Stimulated activated CD8-positive, alpha-beta memory T cell treated with anti-CD3 and anti-CD28 coated beads, Interleukin-2, amount 100 ng/mL, for 48 hours (primary cell): ENCODE results near the gene TTBK2.
"Not testable (repeated sequence)": the region's sequence is repeated elsewhere in the genome, so short reads cannot be mapped to it uniquely, and the experiment has no call there.

Experiments used
- DNase-seq, 2 donors: peaks; one replicate each; pipeline ENCODE4 v3.0.0-alpha.2; 2020; ENCODE audit warnings: low read depth in 2 of 2

Gene TTBK2

DNA sequence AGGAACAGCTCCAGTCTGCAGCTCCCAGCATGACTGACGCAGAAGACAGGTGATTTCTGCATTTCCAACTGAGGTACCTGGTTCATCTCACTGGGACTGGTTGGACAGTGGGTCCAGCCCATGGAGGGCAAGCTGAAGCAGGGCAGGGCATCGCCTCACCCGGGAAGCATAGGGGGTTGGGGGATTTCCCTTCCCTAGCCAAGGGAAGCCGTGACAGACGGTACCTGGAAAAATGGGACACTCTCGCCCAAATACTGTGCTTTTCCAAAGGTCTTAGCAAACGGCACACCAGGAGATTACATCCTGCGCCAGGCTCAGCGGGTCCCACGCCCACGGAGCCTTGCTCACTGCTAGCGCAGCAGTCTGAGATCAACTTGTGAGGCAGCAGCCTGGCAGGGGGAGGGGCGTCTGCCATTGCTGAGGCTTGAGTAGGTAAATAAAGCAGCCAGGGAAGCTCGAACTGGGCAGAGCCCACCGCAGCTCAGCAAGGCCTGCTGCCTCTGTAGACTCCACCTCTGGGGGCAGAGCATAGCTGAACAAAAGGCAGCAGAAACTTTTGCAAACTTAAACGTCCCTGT, 156.3 kb downstream of the TTBK2 start:
- DNase-seq = not testable (repeated sequence)

- not testable (repeated sequence) for DNase-seq
These were observed 158.8 kb downstream of the TTBK2 start for GRCh38 chr15:42761813-42762212.

DNA sequence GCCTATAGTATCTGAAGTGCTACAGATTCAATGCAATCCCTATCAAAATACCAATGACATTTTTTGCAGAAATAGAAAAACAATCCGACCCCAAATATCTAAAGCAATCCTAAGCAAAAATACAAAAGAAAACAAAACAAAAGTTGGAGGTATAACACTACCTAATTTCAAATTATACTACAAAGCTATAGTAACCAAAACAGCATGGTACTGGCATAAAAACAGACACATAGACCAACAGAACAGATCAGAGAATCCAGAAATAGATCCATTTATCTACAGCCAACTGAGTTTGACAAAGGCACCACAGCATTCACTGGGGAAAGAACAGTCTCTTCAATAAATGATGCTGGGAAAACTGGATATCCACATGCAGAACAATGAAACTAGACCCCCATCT, 159.8 kb downstream of the TTBK2 start:
- DNase-seq = no peak

GRCh38 chr15:42759093-42759492, 161.5 kb downstream of the TTBK2 start:
- DNase-seq = no peak

DNA sequence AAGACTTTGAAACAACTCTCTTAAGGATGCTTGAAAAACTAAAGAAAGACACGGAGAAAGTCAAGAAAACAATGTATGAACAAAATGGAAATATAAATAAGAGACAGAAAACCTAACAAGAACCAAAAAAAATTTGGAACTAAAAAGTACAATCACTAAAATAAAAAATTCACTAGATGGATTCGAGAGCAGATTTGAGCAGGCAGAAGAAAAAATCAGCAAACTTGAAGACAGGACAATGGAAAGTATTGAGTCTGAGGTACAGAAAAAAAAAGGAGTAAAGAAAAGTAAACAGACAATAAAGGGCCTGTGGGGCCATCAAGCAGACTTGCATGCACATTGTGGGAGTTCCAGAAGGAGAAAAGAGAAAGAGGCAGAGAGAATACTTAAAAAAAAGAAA, 170.3 kb downstream of the TTBK2 start:
- DNase-seq = no peak

- no peak for DNase-seq
These were observed 171.3 kb downstream of the TTBK2 start for GRCh38 chr15:42749266-42749665.

GRCh38 chr15:42744195-42744594, 176.4 kb downstream of the TTBK2 start:
- no peak for DNase-seq

DNA sequence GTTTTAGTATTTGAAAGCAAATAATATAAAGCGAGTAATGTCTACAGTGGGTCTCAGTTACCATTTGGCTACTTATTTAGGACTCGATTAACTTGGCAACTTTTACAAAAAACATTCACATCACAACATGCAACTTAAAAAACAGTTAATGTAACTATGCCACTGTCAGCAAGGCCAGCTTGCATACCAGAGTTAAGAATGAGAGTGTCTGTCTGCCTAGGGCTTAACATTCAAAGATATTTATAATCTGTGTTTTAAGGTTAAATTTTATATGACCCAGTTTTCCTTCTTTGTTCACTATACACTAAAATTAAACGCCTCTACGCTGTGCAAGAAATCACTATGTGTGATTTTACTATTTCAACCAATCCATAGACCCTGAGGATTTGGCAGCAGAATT, 178.4 kb downstream of the TTBK2 start:
- no peak for DNase-seq

- DNase-seq = no peak
These were observed 178.9 kb downstream of the TTBK2 start for GRCh38 chr15:42741710-42742109.

GRCh38 chr15:42737529-42738328, 182.8 kb downstream of the TTBK2 start:
- no peak for DNase-seq

DNA sequence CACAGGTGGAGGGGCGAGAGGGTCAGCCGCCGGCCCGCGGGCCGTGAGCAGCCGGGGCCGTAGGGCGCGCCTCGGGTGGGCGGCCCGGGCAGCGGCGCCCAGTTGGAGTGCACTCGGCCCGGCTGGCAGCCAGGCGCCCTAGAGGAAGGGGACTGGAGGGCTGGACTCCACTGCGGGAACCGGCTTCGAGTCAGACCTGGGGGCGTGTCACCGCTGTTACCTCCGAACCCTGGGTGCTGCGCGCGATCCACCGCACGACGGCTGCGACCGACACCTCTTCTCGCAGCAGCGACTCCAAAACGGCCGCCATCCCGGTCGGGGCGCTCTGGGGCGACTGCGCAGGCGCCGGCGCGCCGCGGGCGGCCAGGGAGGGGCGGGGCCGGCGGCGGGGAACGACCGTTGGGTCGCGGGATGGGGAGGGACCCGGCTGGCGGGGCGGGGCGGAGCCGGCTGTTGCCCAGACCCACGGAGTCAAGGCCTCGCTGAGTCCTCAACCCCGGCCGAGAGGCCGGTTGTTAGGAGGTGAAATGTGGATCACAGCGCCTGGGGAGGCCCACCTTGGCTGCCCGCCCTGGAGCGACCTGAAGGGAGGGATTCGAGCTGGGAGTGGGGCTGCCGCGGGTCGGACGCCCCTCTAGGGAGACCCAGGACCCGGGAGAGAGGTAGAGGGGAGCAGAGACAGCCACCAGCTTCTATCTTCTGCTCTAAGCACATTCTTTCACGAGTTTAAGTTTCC, 183.6 kb downstream of the TTBK2 start, which contains the start of gene CDAN1:
CDAN1 (minus strand) TSS at position 336 of the 736 bp plus-strand sequence; CDS start at position 310, 26 bp downstream.
- peak; percentile 91 to 92 for DNase-seq

- peak in 1 of 2 donors; percentile 6 for DNase-seq
These were observed 184.3 kb downstream of the TTBK2 start for GRCh38 chr15:42736178-42736792.

DNA sequence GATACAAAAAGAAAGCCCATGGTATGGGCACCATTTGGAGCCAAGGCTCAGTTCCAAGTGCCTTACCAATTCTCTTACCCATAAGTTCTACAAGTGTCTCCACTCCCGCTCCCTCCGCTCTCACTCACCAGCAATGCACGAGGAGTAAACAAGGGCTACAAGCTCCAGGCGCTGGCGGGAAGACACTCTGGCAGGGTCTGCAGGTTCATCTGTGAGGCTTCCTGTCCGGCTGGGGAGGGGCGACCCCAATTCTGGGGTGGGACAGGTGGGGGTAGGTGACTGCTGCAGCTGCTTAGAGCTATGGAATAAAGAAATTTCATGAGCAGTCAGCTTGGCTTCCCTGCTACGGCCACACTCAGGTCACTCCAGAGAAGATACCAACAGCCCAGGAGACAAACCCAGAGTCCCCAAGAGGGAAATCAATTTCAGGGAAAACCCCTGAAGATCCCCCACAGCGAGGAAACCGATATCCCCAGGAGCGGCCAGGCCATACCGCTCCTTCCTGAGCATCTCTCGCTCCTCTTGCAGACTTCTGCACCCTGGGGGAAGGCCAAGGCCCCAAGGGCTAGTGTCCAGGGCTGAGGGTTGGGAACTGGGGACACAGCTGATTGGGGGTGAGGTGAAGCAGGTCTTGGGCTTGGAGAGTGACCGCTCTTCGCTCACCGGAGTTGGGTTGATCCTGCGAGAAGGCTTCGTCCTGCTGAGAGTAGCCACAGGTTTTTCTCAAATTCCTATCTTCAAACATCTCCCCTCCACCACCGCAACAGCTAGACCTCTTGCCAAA, 185.0 kb downstream of the TTBK2 start:
- no peak for DNase-seq

DNA sequence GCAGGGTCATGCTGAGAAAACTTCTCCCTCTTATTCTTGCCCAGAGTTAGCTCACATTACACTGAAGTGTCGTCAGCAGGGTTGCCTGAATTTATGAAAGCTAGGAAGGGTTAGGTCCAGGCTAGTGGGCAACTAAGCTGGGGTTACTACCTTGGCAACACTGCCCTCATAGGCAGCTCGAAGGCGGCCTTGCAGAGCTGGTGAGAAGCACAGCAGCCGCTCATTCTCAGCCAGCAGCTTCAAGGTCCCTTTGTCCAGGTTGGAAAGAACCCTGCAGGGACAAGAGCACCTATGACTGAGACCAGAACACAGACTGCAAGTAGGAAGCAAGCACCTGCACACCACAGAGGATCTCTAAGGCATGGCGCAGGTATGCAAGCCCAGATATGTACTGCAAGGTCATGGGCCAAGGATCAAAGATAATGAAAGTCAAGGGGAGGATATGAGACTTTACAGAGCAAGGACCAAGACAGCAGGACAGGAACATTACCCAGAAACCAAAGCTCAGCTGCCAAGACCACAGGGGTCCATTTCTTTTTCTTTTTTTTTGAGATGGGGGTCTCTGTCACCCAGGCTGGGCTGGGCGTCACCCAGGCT, 186.4 kb downstream of the TTBK2 start:
- no peak for DNase-seq

DNA sequence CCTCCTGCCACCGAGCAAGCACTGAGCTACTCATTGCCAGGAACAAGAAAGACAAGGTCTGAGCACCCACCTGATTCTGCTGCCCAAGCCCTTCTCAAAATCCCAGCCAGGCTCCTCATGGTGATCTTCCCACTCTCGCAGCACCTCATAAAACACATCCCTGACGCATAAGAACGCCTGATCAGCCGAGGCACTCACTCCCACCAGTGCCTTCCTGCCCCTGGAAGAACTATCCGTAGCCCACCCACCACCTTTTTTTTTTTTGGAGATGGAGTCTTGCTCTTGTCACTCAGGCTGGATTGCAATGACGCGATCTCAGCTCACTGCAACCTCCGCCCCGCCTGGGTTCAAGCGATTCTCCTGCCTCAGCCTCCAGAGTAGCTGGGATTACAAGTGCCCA, 187.6 kb downstream of the TTBK2 start:
- no peak for DNase-seq

DNA sequence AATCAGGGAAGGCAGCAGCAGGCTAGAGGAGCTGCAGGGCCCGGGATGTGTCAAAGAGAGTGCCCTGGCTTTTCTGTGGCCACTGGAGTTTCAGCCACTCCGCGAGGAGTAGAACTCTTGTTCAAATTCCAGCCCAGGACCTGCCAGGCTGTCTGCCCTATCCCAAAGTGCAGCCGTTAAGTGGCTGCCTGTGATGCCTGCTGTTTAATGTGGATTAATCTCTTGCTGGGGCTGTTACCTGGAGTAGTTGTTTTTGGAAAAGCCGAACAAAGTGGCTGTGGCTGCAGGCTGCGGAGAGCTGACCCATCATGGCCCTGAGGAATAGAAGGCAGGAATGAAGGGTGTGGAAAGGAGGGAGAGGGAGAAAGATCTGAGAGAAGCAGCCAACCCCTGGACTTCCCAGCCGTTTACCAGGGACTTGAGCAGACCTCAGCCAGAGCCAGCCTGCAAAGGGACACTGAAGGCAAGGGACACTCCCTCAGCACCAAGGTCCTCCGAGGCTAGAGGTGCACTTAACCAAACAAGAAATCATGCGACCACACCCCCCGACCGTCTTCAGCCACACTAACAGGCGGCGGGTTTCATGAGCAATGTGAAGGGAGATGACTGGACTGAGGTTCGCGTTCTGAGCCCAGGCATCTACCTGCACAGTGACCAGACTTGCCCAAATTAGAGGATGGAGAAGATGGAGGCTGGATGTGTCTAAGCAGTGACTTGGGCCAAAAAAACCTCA, 188.3 kb downstream of the TTBK2 start:
- no peak for DNase-seq

DNA sequence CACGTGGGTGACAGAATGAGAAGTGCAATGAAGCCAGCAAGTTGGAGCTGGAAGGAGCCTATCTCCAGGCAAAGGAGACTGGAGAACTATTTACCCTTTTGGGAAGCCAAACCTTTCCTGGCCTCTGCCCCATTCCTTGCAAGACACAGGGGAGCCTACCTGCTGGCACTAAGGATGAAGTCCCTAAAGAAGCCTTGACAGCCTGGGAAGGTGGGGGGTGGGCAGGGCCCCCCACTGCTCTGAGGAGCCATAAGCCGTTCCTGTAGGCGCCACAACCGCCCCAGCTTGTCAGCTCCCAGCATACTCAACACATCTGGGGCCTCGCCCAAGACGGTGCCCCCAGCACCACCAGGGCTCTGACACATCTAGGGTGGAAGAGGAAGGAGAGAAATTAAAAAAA, 189.1 kb downstream of the TTBK2 start:
- no peak for DNase-seq

- no peak for DNase-seq
These were observed 190.0 kb downstream of the TTBK2 start for GRCh38 chr15:42730536-42730935.

DNA sequence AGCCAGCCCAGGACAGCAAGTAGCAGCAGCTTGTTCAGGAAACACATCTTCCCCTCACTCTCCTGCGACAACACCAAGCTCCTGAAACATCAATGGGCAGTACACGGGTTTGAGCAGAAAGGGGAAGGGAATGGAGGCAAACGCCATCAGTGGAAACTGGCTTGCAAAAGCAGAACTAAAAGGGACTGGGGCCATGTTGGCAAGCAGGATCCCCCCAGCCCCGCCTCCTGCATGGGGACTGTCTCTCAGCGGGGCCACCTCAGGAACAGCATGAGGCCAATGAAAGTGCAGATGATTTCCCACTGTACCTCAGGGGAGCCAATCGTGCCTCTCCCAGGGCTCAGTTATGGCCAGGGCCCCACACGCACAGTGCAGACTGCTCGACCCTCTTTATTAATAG, 190.4 kb downstream of the TTBK2 start:
- DNase-seq = no peak

DNA sequence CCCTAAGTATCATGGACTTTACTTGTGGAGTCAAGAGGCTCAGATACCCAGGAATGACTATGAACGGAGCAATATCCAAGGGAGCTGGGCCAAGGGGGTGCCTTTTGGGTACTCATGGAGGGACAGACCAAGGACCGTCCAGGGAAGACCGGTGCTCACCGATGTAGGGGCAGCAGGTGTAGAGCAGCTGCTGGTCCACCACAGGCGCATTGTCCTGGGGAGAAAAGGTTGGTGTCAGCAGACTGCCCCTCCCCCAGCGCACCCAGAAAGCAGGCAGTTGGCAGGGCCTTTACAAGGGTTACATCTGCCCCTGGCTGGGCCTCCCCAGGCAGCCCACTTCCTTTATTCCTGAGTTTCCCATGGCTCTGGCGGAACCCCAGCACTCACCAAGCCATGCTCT, 191.2 kb downstream of the TTBK2 start:
- DNase-seq = no peak
